Measurements from ENCODE around the gene CIZ1.

The CIZ1 gene

GRCh38 chr9:128149001-128149701, 42.2 kb downstream of the CIZ1 start, which contains the start of gene LCN2:
TSS of gene LCN2 (plus strand) at chr9:128149453. CDS start at chr9:128149526, 73 bp downstream.
- Histone ChIP-seq H2BK5ac (ENCODE audit: low read length) (peak within 1 kb of the TSS; percentile 59), H4K91ac (ENCODE audit: low read depth, low read length, poor library complexity) (no peak within 1 kb of the TSS), H3K4me2 (ENCODE audit: insufficient read depth, low read length, poor library complexity, severe bottlenecking) (no peak within 1 kb of the TSS), H3K4me3 (ENCODE audit: low read length in 2 of 2) (peak within 1 kb of the TSS in 1 of 2 donors; percentile 25), H3K4ac (ENCODE audit: low read length) (peak within 1 kb of the TSS; percentile 10), H3K79me1 (ENCODE audit: low read depth, low read length) (peaks cover 1% of the 10 kb centered on the region), H4K8ac (ENCODE audit: low read depth, low read length) (peak within 1 kb of the TSS; percentile 72), H3K27me3 (ENCODE audit: control insufficient read depth in 3 of 3, insufficient read depth in 3 of 3, low read depth in 1 of 3, low read length in 3 of 3) (no peaks in the 10 kb centered on the region), H3K36me3 (replicated peaks in 1 of 2; ENCODE audit: control insufficient read depth in 2 of 2, insufficient read depth in 2 of 2, low read length in 2 of 2) (no peaks in the 10 kb centered on the region), H2BK120ac (ENCODE audit: low read depth, low read length) (no peak within 1 kb of the TSS), H3K27ac (replicated peaks; ENCODE audit: low read length) (no peak within 1 kb of the TSS), H3K14ac (ENCODE audit: low read length) (peak within 1 kb of the TSS; percentile 73), H3K9ac (ENCODE audit: low read depth, low read length, poor library complexity) (no peak within 1 kb of the TSS), H2AFZ (ENCODE audit: low read length) (peak within 1 kb of the TSS; percentile 72), H3K18ac (ENCODE audit: low read length) (peak within 1 kb of the TSS; percentile 66), H3K23ac (ENCODE audit: low read depth, low read length, poor library complexity) (peak within 1 kb of the TSS; percentile 82), H2BK12ac (ENCODE audit: low read length) (no peak within 1 kb of the TSS), H3K9me3 (replicated peaks in 1 of 2; ENCODE audit: control insufficient read depth in 2 of 2, insufficient read depth in 1 of 2, low read depth in 1 of 2, low read length in 2 of 2) (no peaks in the 10 kb centered on the region), H2AK5ac (ENCODE audit: low read depth, low read length) (peak within 1 kb of the TSS; percentile 89), H2BK15ac (ENCODE audit: low read length) (peak within 1 kb of the TSS; percentile 78), H3K4me1 (ENCODE audit: control insufficient read depth in 2 of 2, insufficient read depth in 1 of 2, low read depth in 1 of 2, low read length in 2 of 2) (peaks cover 2 to 12% of the 10 kb centered on the region in 2 donors)
- WGBS, 2 donors (ENCODE audit: extremely low coverage in 2 of 2, insufficient read length in 2 of 2, insufficient replicate concordance in 1 of 2) = no CpG with 5 or more reads among the region's 9 CpGs
- DNase-seq (ENCODE audit: low spot score) = no peak

DNA sequence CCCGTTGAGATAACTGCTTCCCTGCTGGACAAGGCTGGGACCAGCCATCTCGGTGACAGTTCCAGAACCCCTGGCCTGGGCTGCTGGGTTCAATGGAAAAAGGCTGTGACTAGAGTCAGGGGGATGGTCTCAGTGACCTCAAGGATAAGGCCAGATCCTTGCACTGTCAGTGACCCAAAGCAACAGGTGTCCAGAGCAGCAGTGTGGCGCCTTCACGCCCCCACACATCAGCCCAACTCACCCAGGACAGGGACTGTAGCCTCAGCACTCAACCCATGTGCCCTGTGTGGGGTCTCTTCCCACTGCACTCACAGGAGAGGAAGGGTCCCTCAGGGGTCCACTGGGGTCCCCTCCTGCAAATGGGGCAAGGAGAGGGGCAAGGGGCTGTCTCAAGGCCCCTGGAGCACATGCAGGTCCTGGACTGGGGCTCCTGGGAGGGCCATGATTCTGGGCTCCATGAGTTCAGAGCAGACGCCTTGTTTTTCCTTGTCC, 42.8 kb downstream of the CIZ1 start:
- Histone ChIP-seq H3K4ac (ENCODE audit: low read length) (no peak overlapping the region), H3K9ac (ENCODE audit: low read depth, low read length, poor library complexity) (no peak overlapping the region), H2AFZ (ENCODE audit: low read length) (peak overlapping the region; percentile 72), H3K27ac (replicated peaks; ENCODE audit: low read length) (no peak overlapping the region), H3K23ac (ENCODE audit: low read depth, low read length, poor library complexity) (peak overlapping the region; percentile 68), H2AK5ac (ENCODE audit: low read depth, low read length) (peak overlapping the region; percentile 68), H3K18ac (ENCODE audit: low read length) (peak overlapping the region; percentile 54), H2BK120ac (ENCODE audit: low read depth, low read length) (no peak overlapping the region), H2BK5ac (ENCODE audit: low read length) (peak overlapping the region; percentile 59), H3K27me3 (ENCODE audit: control insufficient read depth in 3 of 3, insufficient read depth in 3 of 3, low read depth in 1 of 3, low read length in 3 of 3) (no peaks in the 10 kb centered on the region), H3K9me3 (replicated peaks in 1 of 2; ENCODE audit: control insufficient read depth in 2 of 2, insufficient read depth in 1 of 2, low read depth in 1 of 2, low read length in 2 of 2) (no peaks in the 10 kb centered on the region), H3K4me1 (ENCODE audit: control insufficient read depth in 2 of 2, insufficient read depth in 1 of 2, low read depth in 1 of 2, low read length in 2 of 2) (peaks cover 2 to 12% of the 10 kb centered on the region in 2 donors), H3K4me2 (ENCODE audit: insufficient read depth, low read length, poor library complexity, severe bottlenecking) (no peak overlapping the region), H3K36me3 (replicated peaks in 1 of 2; ENCODE audit: control insufficient read depth in 2 of 2, insufficient read depth in 2 of 2, low read length in 2 of 2) (no peaks in the 10 kb centered on the region), H4K91ac (ENCODE audit: low read depth, low read length, poor library complexity) (no peak overlapping the region), H3K4me3 (ENCODE audit: low read length in 2 of 2) (no peak overlapping the region), H3K79me1 (ENCODE audit: low read depth, low read length) (no peaks in the 10 kb centered on the region), H2BK12ac (ENCODE audit: low read length) (no peak overlapping the region), H2BK15ac (ENCODE audit: low read length) (peak overlapping the region; percentile 78), H3K14ac (ENCODE audit: low read length) (no peak overlapping the region), H4K8ac (ENCODE audit: low read depth, low read length) (no peak overlapping the region)
- no peak for DNase-seq (ENCODE audit: low spot score)
- no CpG with 5 or more reads among the region's 5 CpGs for WGBS, 2 donors (ENCODE audit: extremely low coverage in 2 of 2, insufficient read length in 2 of 2, insufficient replicate concordance in 1 of 2)

GRCh38 chr9:128146591-128147120, 44.7 kb downstream of the CIZ1 start:
- no peaks in the 10 kb centered on the region for H3K79me1 ChIP-seq (ENCODE audit: low read depth, low read length)
- no CpG with 5 or more reads among the region's 8 CpGs for WGBS, 2 donors (ENCODE audit: extremely low coverage in 2 of 2, insufficient read length in 2 of 2, insufficient replicate concordance in 1 of 2)
- no peak overlapping the region for H2BK120ac ChIP-seq (ENCODE audit: low read depth, low read length)
- no peak overlapping the region for H3K18ac ChIP-seq (ENCODE audit: low read length)
- no peak overlapping the region for H3K4me2 ChIP-seq (ENCODE audit: insufficient read depth, low read length, poor library complexity, severe bottlenecking)
- peak overlapping the region; percentile 72 for H2AK5ac ChIP-seq (ENCODE audit: low read depth, low read length)
- H3K9ac ChIP-seq (ENCODE audit: low read depth, low read length, poor library complexity) = no peak overlapping the region
- H2BK12ac ChIP-seq (ENCODE audit: low read length) = no peak overlapping the region
- H3K4me1 ChIP-seq (ENCODE audit: control insufficient read depth in 2 of 2, insufficient read depth in 1 of 2, low read depth in 1 of 2, low read length in 2 of 2) = peaks cover 2 to 12% of the 10 kb centered on the region in 2 donors
- H3K4ac ChIP-seq (ENCODE audit: low read length) = no peak overlapping the region
- no peak overlapping the region for H3K14ac ChIP-seq (ENCODE audit: low read length)
- H2BK15ac ChIP-seq (ENCODE audit: low read length) = no peak overlapping the region
- no peak overlapping the region for H3K27ac ChIP-seq (replicated peaks; ENCODE audit: low read length)
- H3K36me3 ChIP-seq (replicated peaks in 1 of 2; ENCODE audit: control insufficient read depth in 2 of 2, insufficient read depth in 2 of 2, low read length in 2 of 2) = no peaks in the 10 kb centered on the region
- no peaks in the 10 kb centered on the region for H3K9me3 ChIP-seq (replicated peaks in 1 of 2; ENCODE audit: control insufficient read depth in 2 of 2, insufficient read depth in 1 of 2, low read depth in 1 of 2, low read length in 2 of 2)
- H3K27me3 ChIP-seq (ENCODE audit: control insufficient read depth in 3 of 3, insufficient read depth in 3 of 3, low read depth in 1 of 3, low read length in 3 of 3) = no peaks in the 10 kb centered on the region
- H4K91ac ChIP-seq (ENCODE audit: low read depth, low read length, poor library complexity) = no peak overlapping the region
- no peak overlapping the region for H3K4me3 ChIP-seq (ENCODE audit: low read length in 2 of 2)
- no peak for DNase-seq (ENCODE audit: low spot score)
- H2AFZ ChIP-seq (ENCODE audit: low read length) = no peak overlapping the region
- no peak overlapping the region for H4K8ac ChIP-seq (ENCODE audit: low read depth, low read length)
- no peak overlapping the region for H3K23ac ChIP-seq (ENCODE audit: low read depth, low read length, poor library complexity)
- H2BK5ac ChIP-seq (ENCODE audit: low read length) = no peak overlapping the region

DNA sequence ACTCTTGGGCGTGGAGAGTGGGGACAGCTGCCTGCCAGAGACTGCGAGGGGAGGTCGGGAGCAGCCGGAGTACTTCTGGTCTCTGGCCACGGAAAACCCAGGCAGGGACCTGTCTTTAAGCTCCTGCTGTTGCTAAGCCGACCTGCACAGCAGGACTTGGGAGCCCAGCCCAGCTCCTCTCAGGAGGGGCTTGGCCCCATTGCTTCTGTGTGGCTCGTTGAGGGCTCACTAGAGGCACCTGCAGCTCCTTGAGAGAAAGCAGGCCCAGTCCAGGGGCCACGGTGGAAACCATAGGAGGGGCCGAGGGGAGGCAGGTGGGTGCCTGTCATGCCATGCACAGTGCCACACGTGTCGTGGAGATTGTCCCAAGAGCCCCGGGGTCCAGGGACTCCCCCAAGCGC, 45.4 kb downstream of the CIZ1 start:
- no peak overlapping the region for H2BK5ac ChIP-seq (ENCODE audit: low read length)
- no peaks in the 10 kb centered on the region for H3K9me3 ChIP-seq (replicated peaks in 1 of 2; ENCODE audit: control insufficient read depth in 2 of 2, insufficient read depth in 1 of 2, low read depth in 1 of 2, low read length in 2 of 2)
- no CpG with 5 or more reads among the region's 13 CpGs for WGBS, 2 donors (ENCODE audit: extremely low coverage in 2 of 2, insufficient read length in 2 of 2, insufficient replicate concordance in 1 of 2)
- no peak overlapping the region for H3K4me2 ChIP-seq (ENCODE audit: insufficient read depth, low read length, poor library complexity, severe bottlenecking)
- no peak overlapping the region for H3K4ac ChIP-seq (ENCODE audit: low read length)
- no peak overlapping the region for H4K8ac ChIP-seq (ENCODE audit: low read depth, low read length)
- DNase-seq (ENCODE audit: low spot score) = no peak
- no peak overlapping the region for H3K18ac ChIP-seq (ENCODE audit: low read length)
- H2BK15ac ChIP-seq (ENCODE audit: low read length) = peak overlapping the region; percentile 60
- H3K79me1 ChIP-seq (ENCODE audit: low read depth, low read length) = no peaks in the 10 kb centered on the region
- H3K36me3 ChIP-seq (replicated peaks in 1 of 2; ENCODE audit: control insufficient read depth in 2 of 2, insufficient read depth in 2 of 2, low read length in 2 of 2) = no peaks in the 10 kb centered on the region
- H3K14ac ChIP-seq (ENCODE audit: low read length) = peak overlapping the region; percentile 57
- H3K9ac ChIP-seq (ENCODE audit: low read depth, low read length, poor library complexity) = no peak overlapping the region
- H3K4me1 ChIP-seq (ENCODE audit: control insufficient read depth in 2 of 2, insufficient read depth in 1 of 2, low read depth in 1 of 2, low read length in 2 of 2) = peaks cover 2 to 12% of the 10 kb centered on the region in 2 donors
- H3K27ac ChIP-seq (replicated peaks; ENCODE audit: low read length) = no peak overlapping the region
- peak overlapping the region; percentile 72 for H2AK5ac ChIP-seq (ENCODE audit: low read depth, low read length)
- no peaks in the 10 kb centered on the region for H3K27me3 ChIP-seq (ENCODE audit: control insufficient read depth in 3 of 3, insufficient read depth in 3 of 3, low read depth in 1 of 3, low read length in 3 of 3)
- no peak overlapping the region for H2BK120ac ChIP-seq (ENCODE audit: low read depth, low read length)
- no peak overlapping the region for H3K23ac ChIP-seq (ENCODE audit: low read depth, low read length, poor library complexity)
- H2AFZ ChIP-seq (ENCODE audit: low read length) = no peak overlapping the region
- H3K4me3 ChIP-seq (ENCODE audit: low read length in 2 of 2) = no peak overlapping the region
- no peak overlapping the region for H4K91ac ChIP-seq (ENCODE audit: low read depth, low read length, poor library complexity)
- H2BK12ac ChIP-seq (ENCODE audit: low read length) = no peak overlapping the region

Data from neuronal stem cell (in vitro differentiated cells).